ENCODE results near the gene GABBR2.
"Not testable (repeated sequence)": the region's sequence is repeated elsewhere in the genome, so short reads cannot be mapped to it uniquely, and the experiment has no call there.

The GABBR2 gene

DNA sequence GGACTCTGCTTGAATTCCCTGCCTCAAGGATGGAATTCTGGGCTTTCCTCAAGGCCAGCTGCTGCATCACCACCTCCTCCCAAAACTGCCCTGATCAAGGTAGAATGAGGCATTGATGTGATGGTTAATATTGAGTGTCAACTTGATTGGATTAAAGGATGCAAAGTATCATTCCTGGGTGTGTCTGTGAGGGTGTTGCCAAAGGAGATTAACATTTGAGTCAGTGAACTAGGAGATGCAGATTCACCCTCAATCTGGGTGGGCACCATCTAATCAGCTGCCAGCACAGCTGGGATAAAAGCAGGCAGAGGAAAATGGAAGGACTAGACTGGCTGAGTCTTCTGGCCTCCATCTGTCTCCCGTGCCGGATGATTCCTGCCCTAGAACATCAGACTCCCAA lies 23.9 kb downstream of the GABBR2 start:
- DNase-seq = not testable (repeated sequence)

DNA sequence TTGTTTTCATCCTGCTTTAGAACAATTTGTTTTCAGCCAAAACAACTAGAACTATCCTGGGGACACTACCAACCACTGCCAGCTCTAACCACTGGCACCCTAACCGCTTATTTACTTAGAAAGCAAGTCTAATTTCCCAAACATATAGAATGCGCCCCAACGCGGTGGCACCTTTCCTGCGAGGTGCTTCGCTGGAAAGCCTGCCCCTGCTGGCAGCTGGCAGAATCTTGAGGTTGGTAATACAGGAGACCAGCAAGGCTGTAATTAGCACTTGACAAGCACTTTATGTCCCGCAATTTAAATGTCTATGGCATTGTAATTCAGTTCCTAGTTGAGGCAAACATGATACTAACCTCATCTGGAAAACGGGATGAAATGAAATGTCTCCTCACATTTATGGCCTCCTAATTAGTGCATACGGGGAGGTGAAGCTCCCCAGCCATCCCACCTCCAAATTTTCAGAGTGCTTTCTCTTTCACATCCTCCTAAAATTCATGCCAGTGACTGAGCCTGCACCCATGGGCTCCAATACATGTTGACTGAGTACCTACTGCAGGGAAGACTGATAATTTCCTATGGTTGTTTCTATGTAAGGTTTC lies 30.4 kb downstream of the GABBR2 start:
- peak in 1 of 2 donors; percentile 3 for DNase-seq

DNA sequence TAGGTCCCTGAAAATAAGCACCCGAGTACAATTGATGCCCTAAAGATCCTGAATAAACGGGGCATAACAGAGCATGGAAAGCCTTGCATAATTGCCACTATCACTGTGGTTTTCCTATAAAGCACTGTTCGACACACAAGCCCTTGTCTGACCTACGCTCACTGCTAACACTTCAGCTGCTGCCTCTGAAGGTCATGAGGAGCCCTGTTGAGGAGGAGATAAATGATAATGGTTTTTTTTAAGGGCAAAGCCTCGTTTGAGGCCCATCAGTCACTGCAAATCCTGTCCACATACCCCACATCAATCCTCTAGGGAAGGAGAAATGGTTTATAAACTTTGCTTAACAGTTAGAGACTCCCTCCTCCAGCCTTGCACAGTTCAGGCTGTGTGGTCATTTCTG lies 35.1 kb downstream of the GABBR2 start:
- no peak for DNase-seq

DNA sequence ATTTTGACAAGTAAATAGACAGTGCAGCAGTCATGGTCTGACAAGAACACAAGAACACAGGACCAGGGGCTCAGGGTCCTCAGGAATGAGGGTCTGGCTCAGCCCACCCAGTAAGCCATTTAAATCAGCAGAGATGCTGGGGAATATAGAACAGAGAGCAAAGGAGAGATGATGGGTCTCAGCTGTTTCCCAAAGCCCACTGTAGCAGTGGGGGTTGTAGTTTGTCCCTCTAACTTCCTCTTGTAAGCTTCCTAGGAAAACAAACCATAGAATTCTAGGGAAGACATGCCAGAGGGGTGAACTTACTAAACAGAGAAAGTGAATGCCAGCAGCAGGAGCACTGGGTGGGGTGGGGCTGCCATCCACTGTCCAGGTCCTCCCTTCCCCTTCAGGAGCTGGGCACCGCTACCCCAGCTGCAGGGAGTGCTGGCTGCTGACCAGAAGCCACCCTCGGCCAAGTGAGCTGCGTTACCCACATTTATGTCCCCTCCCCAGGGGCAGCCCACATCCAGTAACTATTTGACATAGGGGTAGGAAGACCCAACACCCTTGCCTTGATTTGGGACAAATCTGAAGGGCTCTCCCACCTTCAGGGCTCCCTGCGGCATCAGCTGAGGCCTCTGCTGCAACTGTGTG lies 41.6 kb downstream of the GABBR2 start:
- DNase-seq = no peak

DNA sequence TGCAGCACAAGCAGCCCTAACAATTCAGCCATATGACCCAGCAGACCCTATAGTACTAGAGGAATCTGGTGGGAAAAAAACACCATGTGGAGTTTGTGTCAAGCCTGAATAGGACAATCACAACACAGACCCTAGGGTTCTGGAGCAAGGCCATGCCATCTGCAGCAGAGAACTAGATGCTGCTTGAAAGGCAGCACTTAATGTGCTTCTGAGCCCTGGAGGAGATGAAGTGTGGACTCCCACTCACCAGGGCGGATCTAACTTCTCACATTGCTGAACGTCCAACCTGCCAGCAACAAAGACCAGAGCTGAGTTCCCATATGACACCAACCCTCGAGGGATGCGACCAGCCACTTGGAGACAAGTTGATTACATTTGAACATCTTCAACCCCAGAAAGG lies 43.2 kb downstream of the GABBR2 start:
- no peak for DNase-seq

DNA sequence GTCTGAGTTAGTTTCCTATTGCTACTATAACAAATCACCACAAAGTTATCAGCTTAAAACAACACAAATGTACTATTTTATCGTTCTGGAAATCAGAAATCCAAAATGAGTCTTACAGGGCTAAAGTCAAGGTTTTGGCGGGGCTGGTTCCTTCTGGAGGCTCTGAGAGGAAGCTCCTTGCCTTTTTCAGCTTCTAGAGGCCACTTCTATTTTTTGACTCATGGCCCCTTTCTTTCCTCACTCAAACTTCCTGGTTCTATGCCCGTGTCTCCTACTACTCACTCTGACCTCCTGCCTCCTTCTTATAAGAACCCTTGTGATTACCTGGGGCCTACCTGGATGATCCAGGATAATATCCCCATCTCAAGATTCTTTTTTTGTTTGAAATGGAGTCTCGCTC lies 48.2 kb downstream of the GABBR2 start:
- no peak for DNase-seq

DNA sequence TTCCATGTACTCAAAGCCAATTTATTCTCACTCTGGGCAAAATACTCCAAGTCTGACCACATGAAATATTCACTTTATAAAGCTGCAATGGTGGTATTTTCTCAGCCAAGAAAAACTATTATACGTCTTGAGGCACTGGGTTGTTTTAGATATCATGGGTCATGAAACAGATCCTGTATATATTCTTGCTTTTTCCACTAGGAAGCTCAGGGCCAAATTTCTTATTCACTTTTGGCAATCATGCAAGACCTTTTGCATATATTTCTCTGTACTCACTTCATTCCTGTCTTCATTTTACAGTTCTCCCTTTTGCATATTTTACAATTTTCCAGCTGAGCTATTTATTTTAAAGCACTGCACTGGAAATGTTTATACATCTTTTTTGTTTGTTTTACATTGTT lies 49.8 kb downstream of the GABBR2 start:
- DNase-seq = no peak

DNA sequence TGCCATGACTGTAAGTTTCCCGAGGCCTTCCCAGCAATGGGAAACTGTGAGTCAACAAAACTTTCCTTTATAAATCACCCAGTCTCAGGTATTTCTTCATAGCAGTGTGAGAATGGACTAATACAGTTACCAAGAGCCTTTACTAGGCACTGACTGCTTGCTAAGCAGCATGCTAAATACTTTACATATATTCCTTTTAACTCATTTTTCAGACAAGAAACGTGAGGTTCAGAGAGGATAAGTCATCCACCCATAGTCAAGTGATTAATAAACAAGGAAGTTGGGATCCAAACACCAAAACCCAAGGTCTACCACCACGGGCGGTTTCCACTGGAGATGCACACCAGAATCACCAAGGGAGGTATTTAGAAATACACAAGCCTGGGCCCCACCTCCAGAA lies 50.8 kb downstream of the GABBR2 start:
- no peak for DNase-seq

DNA sequence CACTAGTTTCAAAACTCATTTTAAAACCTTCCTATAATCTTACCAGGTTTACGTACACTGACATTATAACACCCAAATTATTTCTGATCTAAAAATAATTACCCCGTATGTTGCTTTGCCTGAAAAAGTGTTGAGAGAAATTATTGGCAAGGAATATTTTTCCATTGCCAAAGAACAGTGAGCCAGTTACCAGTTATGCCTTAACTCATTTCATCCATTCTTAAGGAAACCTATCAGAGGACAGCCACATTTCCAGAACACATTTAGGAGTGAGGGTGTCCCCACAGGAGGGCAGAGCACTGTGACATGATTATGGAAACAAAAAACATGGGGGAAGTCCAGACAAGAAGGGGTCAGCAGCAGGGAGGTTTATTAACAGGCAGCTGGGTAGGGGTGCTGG lies 52.2 kb downstream of the GABBR2 start:
- DNase-seq = no peak

DNA sequence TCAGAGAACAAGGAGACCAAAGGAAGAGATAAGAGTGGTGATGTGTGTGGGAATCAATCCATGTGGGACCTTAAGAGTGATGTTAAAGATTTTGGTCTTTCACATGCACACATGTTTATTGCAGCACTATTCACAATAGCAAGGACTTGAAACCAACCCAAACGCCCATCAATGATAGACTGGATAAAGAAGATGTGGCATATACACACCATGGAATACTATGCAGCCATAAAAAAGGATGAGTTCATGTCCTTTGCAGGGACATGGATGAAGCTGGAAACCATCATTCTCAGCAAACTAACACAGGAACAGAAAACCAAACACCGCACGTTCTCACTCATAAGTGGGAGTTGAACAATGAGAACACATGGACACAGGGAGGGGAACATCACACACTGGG lies 53.3 kb downstream of the GABBR2 start:
- not testable (repeated sequence) for DNase-seq

DNA sequence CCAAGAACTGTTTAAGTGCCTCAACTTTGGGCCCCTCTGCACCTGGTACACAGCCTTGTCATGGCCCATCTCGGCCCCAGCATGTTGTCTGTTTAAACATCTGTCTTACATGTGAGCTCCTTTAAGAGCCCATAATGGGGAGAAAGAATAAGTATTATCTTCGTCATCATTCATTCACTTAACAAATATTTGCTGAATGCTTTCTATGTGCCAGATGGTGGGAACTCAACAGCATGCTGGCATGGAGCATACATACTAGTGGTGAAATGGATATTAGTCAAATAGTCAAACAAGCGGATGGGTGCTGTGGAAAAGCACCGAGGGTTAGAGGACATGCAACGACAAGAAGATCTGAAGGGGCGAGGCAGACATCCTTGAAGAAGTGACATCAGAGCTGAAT lies 54.5 kb downstream of the GABBR2 start:
- DNase-seq = no peak

DNA sequence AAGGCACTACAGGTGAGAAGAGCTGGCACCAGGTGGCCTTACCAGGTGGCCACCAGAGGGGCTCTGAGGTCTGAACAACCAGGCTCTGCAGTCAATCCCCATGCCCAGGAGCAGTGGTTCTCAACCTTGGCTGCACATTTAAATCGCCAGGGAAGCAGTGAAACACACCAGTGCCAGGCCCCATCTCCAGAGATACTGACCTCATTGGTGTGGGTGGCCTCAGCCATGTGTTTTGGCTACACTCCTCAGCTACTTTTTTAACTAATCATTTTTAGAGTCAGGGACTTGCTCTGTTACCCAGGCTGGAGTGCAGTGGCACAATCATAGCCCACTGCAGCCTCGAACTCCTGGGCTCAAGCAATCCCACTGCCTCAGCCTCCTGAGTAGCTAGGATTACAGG lies 56.0 kb downstream of the GABBR2 start:
- no peak for DNase-seq

DNA sequence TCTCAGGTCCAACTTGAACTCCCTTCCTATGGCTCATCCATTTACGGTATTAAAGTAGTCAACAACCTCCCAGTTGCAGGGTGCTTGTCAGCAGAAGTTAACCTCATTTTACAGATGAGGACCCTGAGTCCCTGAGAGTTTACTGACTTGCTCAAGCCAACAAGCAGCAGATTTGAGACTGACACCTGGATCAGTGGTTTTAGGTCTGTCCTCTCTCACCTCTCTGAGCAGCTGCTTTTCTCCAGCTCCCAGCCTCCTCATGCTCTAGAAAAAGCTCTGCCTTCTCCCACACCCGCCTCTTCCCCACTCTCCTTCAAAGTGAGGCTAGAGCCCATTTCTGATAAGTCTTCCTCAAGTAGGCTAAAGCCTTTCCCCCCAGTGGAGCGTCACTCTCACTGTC lies 56.4 kb downstream of the GABBR2 start:
- no peak for DNase-seq

DNA sequence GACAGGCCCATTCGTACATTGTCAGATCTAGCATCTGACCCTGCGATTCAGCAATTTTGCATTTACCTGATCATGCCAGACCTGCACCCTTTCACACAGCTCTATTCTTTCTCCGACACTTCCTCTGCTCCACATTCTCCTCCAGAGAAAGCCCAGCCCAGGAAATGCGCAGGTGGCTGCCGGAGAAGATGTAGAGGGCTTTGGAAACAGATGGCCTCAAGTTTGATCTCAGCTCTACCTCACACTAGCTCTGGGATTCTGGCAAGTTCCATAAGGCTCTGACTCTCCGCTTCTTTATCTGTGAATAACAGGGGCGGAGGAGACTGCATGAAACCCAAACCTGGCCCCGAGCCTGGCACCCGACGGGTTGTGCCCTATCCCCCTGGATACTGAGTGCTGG lies 61.5 kb downstream of the GABBR2 start:
- no peak for DNase-seq

DNA sequence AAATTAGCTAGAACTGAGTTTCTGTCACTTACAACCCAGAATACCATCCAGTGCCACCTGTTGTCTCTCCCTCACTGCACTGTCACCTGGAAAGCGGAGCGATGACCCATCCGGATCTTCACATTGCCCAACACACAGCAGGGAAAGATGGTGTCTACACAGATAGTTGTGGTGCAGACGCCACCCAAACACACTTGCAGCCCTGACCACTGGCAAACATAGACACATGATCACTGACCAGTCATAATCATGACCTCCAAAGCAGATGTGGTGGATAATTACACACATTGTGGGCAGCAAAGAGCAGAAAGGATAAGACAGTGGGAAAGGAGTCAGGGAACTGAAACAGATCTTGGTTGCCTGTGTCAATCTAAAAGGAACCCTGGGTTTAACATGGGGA lies 64.7 kb downstream of the GABBR2 start:
- DNase-seq = no peak

DNA sequence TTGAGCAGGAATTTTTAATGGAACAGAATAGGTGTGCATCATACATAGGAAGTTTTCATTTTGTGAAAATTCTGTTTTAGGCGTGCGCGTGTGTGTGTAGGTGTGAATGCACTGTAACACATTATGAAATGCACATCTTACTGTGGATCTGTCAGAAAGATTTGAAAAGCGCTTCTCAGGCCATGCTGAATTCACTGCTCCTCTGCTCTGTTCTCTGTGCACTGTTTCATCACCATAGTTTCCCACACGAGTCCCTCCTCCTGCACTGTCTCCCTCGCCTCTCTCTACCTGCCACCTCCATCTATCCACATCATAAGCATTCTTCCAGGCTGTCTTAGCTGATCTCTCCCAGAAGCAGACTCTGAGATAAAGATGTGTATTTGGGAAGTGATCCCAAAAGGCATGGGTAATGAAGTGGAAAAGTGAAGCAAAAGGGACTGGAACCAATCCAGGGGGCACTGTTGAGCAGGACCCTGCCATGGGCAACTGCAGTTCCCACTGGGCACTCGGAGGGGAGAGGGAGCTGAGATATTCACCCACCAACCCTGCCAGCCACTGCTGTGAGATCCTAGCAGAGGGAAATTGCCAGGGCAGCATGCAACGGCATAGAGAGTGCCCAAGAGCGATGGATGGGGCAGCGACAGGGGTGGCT lies 65.9 kb downstream of the GABBR2 start:
- DNase-seq = no peak

DNA sequence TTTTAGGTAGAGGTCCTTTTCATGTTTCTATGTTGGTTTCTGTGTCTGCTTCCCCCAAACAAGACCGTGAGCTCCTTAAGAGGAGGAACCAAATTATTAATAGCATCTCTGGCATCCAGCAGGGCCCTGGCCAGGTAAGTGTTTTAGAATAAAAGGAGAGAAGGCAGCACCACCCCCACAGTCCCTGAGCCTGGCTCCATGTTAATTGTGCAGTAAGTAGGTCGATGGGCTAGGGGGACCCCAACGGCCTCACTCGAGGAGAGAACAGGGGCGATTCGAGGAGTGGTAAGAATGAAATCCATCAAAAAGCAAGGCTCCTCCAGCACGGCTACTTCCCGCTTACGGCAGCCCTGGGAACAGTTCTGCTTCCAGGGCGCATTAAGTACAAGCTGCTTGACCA lies 67.0 kb downstream of the GABBR2 start:
- no peak for DNase-seq

DNA sequence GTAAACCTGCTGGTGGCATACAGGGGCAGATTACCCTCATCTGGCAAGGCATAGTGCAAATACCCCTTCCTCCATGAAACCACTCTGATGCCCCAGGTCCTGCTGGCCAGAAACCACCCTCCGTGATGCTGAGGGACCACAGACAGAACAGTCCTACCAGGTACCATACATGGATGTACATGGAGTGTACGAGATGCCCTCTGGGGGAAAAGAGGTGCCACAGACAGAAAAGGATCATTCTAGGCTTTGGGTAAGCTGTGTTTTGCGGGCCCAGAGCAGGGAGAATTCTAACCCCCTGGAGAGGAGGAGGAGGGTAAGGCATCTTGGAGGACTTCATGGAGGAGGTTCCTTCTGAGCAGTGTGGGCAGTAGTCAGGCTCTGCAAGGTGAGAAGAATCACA lies 68.3 kb downstream of the GABBR2 start:
- DNase-seq = no peak

DNA sequence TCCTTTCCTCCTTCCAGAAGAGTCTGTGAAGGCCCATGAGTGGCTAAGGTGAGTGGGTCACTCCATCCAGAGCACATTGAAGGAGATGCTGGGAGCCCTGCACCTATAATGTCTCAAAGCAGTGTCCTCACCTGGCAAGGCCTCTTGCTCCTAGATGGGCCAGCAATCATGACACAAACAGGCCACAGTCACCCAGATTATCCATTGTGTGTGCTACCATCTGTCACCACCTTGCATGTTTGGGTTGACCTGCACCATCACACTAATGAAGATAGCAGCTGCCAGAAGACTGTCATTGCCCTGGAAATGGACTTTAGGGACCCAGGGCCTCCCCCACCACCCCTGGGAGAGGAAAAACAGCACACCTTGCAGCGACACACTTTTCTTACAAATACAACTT lies 69.6 kb downstream of the GABBR2 start:
- no peak for DNase-seq

DNA sequence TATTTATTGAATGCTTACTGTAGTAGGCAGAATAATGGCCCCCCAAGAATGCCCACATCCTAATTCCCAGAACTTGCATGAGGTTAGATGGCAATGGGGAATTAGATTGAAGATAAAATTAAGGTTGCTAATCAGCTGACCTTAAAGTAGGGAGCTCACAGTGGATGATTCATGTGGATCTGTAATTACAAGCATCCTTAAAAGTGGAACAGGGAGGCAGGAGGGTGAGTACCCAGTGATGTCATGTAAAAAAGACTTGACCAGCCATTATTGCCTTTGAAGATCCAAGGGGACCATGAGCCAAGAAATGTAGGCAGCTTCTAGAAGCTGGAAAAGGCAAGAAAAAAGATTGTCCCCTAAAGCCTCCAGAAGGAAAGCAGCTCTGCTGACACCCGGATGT lies 71.4 kb downstream of the GABBR2 start:
- DNase-seq = no peak

DNA sequence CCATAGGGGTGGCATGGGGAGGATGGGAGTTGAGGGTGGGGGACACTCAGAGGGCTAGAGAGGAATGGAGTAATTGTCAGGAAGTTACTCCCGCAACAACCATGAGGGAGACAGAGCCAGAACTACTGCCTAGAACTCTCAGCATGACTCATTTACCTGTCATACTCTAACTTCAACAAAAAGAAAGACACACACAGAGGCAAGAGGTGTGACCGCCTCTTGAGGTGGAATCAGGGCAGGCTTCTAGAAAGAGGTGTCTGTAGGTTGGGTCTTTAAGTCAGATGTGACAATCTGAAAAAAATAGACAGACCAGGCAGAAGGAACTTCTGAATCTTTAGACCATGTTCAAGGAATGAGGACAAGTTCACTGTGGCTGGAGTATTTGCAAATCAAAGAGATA lies 73.4 kb downstream of the GABBR2 start:
- no peak for DNase-seq

DNA sequence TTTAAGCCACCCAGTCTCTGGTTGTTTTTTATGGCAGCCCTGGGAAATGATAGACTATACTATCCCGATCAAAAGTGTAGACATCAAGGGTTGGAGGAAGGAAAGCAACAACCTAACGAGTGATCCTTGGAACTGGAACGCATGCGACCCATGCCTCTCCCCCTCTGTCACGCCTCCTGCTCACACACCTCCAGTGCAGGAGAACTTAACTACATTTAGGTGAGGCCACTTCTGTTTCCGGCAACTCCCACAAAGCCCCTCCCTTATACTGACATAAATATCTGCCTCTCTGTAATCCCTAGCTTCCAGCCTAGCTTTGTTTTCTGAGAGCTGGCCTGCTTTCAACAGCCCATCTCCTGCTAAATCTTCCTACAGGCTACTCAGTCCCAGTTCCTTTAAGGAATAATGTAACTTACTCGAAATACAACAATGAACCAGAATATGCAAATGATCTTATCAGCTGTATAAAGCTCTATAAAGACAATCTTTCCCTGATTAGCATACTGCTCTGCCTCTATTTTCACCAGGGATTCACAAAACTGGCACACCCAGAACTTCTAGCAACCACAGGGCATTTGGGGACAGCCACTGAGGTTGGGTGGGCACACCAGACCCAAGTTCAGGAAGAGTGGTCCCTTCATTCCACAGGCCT lies 73.9 kb downstream of the GABBR2 start:
- no peak for DNase-seq

DNA sequence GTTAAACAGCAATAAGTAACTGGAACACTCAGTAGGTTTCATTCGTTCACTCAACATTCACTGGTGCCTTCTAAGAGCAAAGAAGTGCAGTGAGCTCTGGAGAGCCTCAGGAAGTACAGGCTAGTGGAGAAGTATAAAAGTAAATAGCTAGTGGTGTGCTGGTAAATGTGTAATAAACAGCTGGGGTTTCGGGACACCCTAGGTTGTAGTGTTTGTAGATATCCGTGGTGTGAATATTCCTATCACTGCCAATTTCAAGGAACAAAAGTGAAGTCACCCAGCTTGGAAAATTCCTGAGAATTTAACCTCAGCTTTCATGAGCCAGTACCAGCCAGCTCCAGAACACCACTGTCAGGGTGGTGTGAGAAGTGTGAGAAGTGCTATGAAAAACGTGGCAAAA lies 75.9 kb downstream of the GABBR2 start:
- DNase-seq = no peak

DNA sequence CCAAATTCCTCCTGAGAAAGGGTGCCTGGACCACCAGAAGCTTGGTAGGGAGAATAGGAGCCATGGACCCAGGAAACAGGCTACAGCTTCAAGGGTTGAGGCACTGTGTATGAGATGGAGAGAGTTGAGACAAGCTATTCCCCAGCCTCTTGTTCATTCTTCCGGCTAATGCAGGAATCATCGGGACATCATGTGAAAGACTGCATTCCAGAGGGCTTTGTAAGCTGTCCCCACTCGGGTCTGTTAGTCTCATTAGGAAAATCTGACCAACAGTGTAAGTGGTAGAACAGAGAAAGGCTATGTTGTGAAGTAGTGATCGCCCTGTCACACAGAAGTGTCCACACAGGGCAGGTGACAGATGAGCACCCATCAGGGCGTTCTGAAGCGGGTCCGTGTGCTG lies 81.4 kb downstream of the GABBR2 start:
- no peak for DNase-seq
